Mucosa of descending colon (tissue), 3 donors: ENCODE measurements around the gene OR51F1. TPM values are rescaled to one million over a fixed set of nuclear protein-coding genes. Genes with fewer than 3 reads are reported as not detected.
"Not testable (repeated sequence)": the region's sequence is repeated elsewhere in the genome, so short reads cannot be mapped to it uniquely, and the experiment has no call there.

Experiments
- ATAC-seq: fragments of 200-7000 bp; cut with Tn5 transposase; one replicate; pipeline ENCODE4 v1.9.1; 2020; ENCODE audit warnings: mild to moderate bottlenecking, moderate library complexity
- DNase-seq, 3 donors: peaks; one replicate each; pipeline ENCODE4 v3.0.0-alpha.2; 2020
- H3K36me3 ChIP-seq: fragments of 200-600 bp; one replicate; pipeline ENCODE4 v1.8.0; 2021; ENCODE audit warnings: low read depth, mild to moderate bottlenecking
- H3K4me1 ChIP-seq: fragments of 200-600 bp; one replicate; pipeline ENCODE4 v1.8.0; 2021; ENCODE audit warnings: low read depth, mild to moderate bottlenecking
- H3K4me3 ChIP-seq: fragments of 200-600 bp; one replicate; pipeline ENCODE4 v1.8.0; 2021; ENCODE audit warnings: mild to moderate bottlenecking
- H3K9me3 ChIP-seq: fragments of 200-600 bp; one replicate; pipeline ENCODE4 v1.8.0; 2021; ENCODE audit warnings: mild to moderate bottlenecking
- CTCF ChIP-seq: fragments of 200-600 bp; IDR thresholded peaks from one replicate; pipeline ENCODE4 v1.8.0; 2022; ENCODE audit warnings: antibody characterized with exemption, mild to moderate bottlenecking
- intact Hi-C, 2 donors: fragments of 100-400 bp; cut with DNase I in 1 of 2; cut with micrococcal nuclease in 1 of 2; formaldehyde crosslinking; loops; one replicate each; pipeline versions ENCODE4 v1.11.0 to v1.11.1; 2022; cut with DNase I, micrococcal nuclease
- total RNA-seq, 3 donors: library from RNA; stranded (reverse); fragmentation: NEBNext Ultra II Directional in 2 of 3; extraction: Animal tissue kit (Norgen Biotek cat#: 25700) in 2 of 3; gene quantifications; one replicate each; pipeline versions ENCODE4 v1.2.1 to v1.2.4, GENCODE V29; 2021 to 2023
- donor health status: DM: no; HTN: no; CAD: no; lungs with moderate emphysema.
- donor health status: DM: no; HTN: no; CAD: no.
- donor health status: DM: no; HTN: yes; CAD: no.

The OR51F1 gene
- total RNA-seq, 3 donors from 2014 or later, result not detected

- intact Hi-C loops, result no loop called here
- no peak for TF ChIP-seq CTCF
Measured at GRCh38 chr11:4748438-4748837, 21.3 kb downstream of the OR51F1 start.

GRCh38 chr11:4740735-4741134 lies 29.0 kb downstream of the OR51F1 start:
- Histone ChIP-seq H3K4me1 (no peaks in the 10 kb centered on the region), H3K4me3 (no peak overlapping the region), H3K9me3 (no peaks in the 10 kb centered on the region), H3K36me3 (no peaks in the 10 kb centered on the region)
- TF ChIP-seq CTCF, result no peak
- intact Hi-C loops, result no loop called here
- DNase-seq (no peak), ATAC-seq (no peak)

More at GRCh38 chr11:4748438-4748837, 21.3 kb downstream of the OR51F1 start:
- H3K4me1 ChIP-seq, result no peaks in the 10 kb centered on the region
- no peak overlapping the region for H3K4me3 ChIP-seq
- H3K36me3 ChIP-seq, result no peaks in the 10 kb centered on the region
- DNase-seq (no peak), ATAC-seq (no peak)
- H3K9me3 ChIP-seq, result no peaks in the 10 kb centered on the region

GRCh38 chr11:4727171-4727570 lies 42.6 kb downstream of the OR51F1 start:
- Histone ChIP-seq H3K4me1 (no peaks in the 10 kb centered on the region), H3K36me3 (no peaks in the 10 kb centered on the region), H3K4me3 (no peak overlapping the region), H3K9me3 (no peaks in the 10 kb centered on the region)
- DNase-seq, result no peak
- intact Hi-C loops, result no loop called here
- TF ChIP-seq CTCF, result no peak
- no peak for ATAC-seq

- H3K9me3 ChIP-seq, DNase-seq, ATAC-seq, H3K36me3 ChIP-seq, H3K4me3 ChIP-seq, intact Hi-C loops, H3K4me1 ChIP-seq: not testable (repeated sequence)
Measured at GRCh38 chr11:4722616-4723534, 46.9 kb downstream of the OR51F1 start.

Other genes with a start within 250 kb of the OR51F1 start
- not detected for gene OR52M1, start 224.7 kb downstream of the OR51F1 start, total RNA-seq
- gene OR52I2, start 188.2 kb downstream of the OR51F1 start, total RNA-seq, result not detected
- gene OR52I1, start 175.9 kb downstream of the OR51F1 start, total RNA-seq, result not detected
- 10 to 100 TPM; 17.6 to 21.7 (median 19.4) TPM for gene TRIM68, start 161.7 kb downstream of the OR51F1 start, total RNA-seq
- gene OR51D1, start 132.5 kb downstream of the OR51F1 start, total RNA-seq, result not detected
- under 1 TPM; 0.32 to 0.95 (median 0.67) TPM for gene OR51E1, start 126.0 kb downstream of the OR51F1 start, total RNA-seq
- 10 to 100 TPM in 1 of 3 donors, 1 to 10 TPM in 1, under 1 TPM in 1; 0.46 to 11.0 (median 1.0) TPM for gene OR51E2, start 72.1 kb downstream of the OR51F1 start, total RNA-seq
- gene MMP26, start 65.2 kb downstream of the OR51F1 start, total RNA-seq, result not detected
- not detected for gene OR52R1, start 34.4 kb upstream of the OR51F1 start, total RNA-seq
- not detected for gene OR51F2, start 51.4 kb upstream of the OR51F1 start, total RNA-seq
- not detected for gene OR51S1, start 79.3 kb upstream of the OR51F1 start, total RNA-seq
- not detected for gene OR51T1, start 112.0 kb upstream of the OR51F1 start, total RNA-seq
- not detected for gene OR51A7, start 133.8 kb upstream of the OR51F1 start, total RNA-seq
- gene OR51G2, start 149.4 kb upstream of the OR51F1 start, total RNA-seq, result not detected
- gene OR51G1, start 154.4 kb upstream of the OR51F1 start, total RNA-seq, result not detected
- not detected for gene OR51A4, start 177.7 kb upstream of the OR51F1 start, total RNA-seq
- gene OR51A2, start 185.8 kb upstream of the OR51F1 start, total RNA-seq, result not detected
- not detected for gene OR51L1, start 224.9 kb upstream of the OR51F1 start, total RNA-seq